ENCODE measurements around the gene PRIMA1.

DNA sequence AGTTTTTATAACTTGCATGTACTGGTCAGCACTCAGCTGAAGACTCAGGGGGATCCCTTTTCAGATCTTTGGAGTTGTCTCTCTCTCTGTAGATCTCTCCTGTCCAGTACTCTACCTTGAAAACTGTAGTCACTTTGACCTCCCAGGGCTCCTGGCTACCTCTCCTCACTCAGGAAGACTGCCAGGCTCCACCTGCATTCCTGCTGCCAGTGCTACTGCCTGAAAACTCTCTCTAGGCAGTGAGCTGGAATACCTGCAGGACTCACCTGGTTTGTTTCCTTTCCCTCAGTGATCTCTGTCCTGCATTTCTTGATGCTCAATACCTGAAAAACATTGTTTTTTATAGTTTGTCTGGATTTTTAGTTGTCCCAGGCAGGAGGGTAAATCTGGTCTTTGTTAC lies 87.4 kb downstream of the PRIMA1 start:
- no peak for TF ChIP-seq REST (IDR thresholded peaks at IDR 0.05; ENCODE audit: insufficient read depth in 1 of 2, low read depth in 2 of 2, low read length in 1 of 2)
- no peak for TF ChIP-seq CTCF (IDR thresholded peaks at IDR 0.05)

Data from Panc1 (cell line).